Measurements from ENCODE around the gene CMTM4. TPM values are rescaled to one million over a fixed set of nuclear protein-coding genes. Genes with fewer than 3 reads are reported as not detected.

The CMTM4 gene
- total RNA-seq, 1 experiment from 2014 or later: 110 TPM

- intact Hi-C loops (cut with micrococcal nuclease; ENCODE audit: unreplicated experiment): no loop called here
These were observed 9.9 kb upstream of the CMTM4 start for GRCh38 chr16:66706506-66706880.

GRCh38 chr16:66705790-66706505 is 9.4 kb upstream of the CMTM4 start:
- Mint-ChIP-seq H3K36me3 (ENCODE audit: insufficient read depth, unreplicated experiment) (peaks cover 5% of the 10 kb centered on the region), H3K4me1 (ENCODE audit: low read depth, unreplicated experiment) (no peaks in the 10 kb centered on the region), H3K4me3 (ENCODE audit: low read depth, unreplicated experiment) (no peak overlapping the region), H3K27me3 (ENCODE audit: unreplicated experiment) (peaks cover 26% of the 10 kb centered on the region), H3K9me3 (ENCODE audit: low read depth, unreplicated experiment) (no peaks in the 10 kb centered on the region), H3K27ac (ENCODE audit: unreplicated experiment) (no peak overlapping the region)
- intact Hi-C loops (cut with micrococcal nuclease; ENCODE audit: unreplicated experiment): no loop called here
- BruUV-seq (replicated peaks): no TSS peak
- CTCF ChIA-PET: no interaction called here
- TF ChIP-seq, protein P1, sequence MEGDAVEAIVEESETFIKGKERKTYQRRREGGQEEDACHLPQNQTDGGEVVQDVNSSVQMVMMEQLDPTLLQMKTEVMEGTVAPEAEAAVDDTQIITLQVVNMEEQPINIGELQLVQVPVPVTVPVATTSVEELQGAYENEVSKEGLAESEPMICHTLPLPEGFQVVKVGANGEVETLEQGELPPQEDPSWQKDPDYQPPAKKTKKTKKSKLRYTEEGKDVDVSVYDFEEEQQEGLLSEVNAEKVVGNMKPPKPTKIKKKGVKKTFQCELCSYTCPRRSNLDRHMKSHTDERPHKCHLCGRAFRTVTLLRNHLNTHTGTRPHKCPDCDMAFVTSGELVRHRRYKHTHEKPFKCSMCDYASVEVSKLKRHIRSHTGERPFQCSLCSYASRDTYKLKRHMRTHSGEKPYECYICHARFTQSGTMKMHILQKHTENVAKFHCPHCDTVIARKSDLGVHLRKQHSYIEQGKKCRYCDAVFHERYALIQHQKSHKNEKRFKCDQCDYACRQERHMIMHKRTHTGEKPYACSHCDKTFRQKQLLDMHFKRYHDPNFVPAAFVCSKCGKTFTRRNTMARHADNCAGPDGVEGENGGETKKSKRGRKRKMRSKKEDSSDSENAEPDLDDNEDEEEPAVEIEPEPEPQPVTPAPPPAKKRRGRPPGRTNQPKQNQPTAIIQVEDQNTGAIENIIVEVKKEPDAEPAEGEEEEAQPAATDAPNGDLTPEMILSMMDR (IDR thresholded peaks at IDR 0.05; ENCODE audit: unreplicated experiment): no peak
- no peak for DNase-seq

More at GRCh38 chr16:66706506-66706880, 9.9 kb upstream of the CMTM4 start:
- no peaks in the 10 kb centered on the region for H3K9me3 Mint-ChIP-seq (ENCODE audit: low read depth, unreplicated experiment)
- peaks cover 26% of the 10 kb centered on the region for H3K27me3 Mint-ChIP-seq (ENCODE audit: unreplicated experiment)
- no peak overlapping the region for H3K4me3 Mint-ChIP-seq (ENCODE audit: low read depth, unreplicated experiment)
- TF ChIP-seq, protein P1 (IDR thresholded peaks at IDR 0.05; ENCODE audit: unreplicated experiment): no peak
- H3K36me3 Mint-ChIP-seq (ENCODE audit: insufficient read depth, unreplicated experiment): peaks cover 5% of the 10 kb centered on the region
- BruUV-seq (replicated peaks): no TSS peak
- DNase-seq: no peak
- CTCF ChIA-PET: no interaction called here
- H3K4me1 Mint-ChIP-seq (ENCODE audit: low read depth, unreplicated experiment): no peaks in the 10 kb centered on the region
- no peak overlapping the region for H3K27ac Mint-ChIP-seq (ENCODE audit: unreplicated experiment)

- Mint-ChIP-seq H3K36me3 (ENCODE audit: insufficient read depth, unreplicated experiment) (no peaks in the 10 kb centered on the region), H3K4me1 (ENCODE audit: low read depth, unreplicated experiment) (no peaks in the 10 kb centered on the region), H3K27ac (ENCODE audit: unreplicated experiment) (no peak overlapping the region), H3K4me3 (ENCODE audit: low read depth, unreplicated experiment) (no peak overlapping the region), H3K27me3 (ENCODE audit: unreplicated experiment) (peaks cover 26% of the 10 kb centered on the region), H3K9me3 (ENCODE audit: low read depth, unreplicated experiment) (no peaks in the 10 kb centered on the region)
- intact Hi-C loops (cut with micrococcal nuclease; ENCODE audit: unreplicated experiment): no loop called here
- CTCF ChIA-PET: interaction anchor here (0.7 kb wide), 1 partner anchor 32 kb away, joined by 5 read pairs; no protein-coding TSS in a partner anchor
- DNase-seq: no peak
- TF ChIP-seq, protein P1 (IDR thresholded peaks at IDR 0.05; ENCODE audit: unreplicated experiment): no peak
- no TSS peak for BruUV-seq (replicated peaks)
These were observed 7.1 kb upstream of the CMTM4 start for GRCh38 chr16:66703406-66704215.

DNA sequence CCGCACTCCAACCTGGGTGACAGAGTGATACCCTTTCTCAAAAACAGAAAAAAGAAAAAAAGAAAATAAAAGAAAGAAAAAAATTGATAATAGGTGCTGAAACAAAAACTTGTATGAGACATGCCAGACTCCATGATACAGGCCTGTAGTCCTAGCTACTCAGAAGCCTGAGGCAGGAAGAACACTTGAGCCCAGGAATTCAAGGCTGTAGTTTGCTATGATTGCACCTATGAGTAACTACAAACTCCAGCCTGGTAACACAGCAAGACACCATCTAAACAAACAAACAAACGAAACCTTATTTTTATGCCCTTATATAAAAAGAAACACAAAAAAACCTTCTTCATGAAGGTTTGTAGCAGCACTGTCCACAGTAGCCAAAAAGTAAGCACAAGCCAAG is 5.0 kb upstream of the CMTM4 start:
- no TSS peak for BruUV-seq (replicated peaks)
- no peaks in the 10 kb centered on the region for H3K9me3 Mint-ChIP-seq (ENCODE audit: low read depth, unreplicated experiment)
- no peaks in the 10 kb centered on the region for H3K4me1 Mint-ChIP-seq (ENCODE audit: low read depth, unreplicated experiment)
- intact Hi-C loops (cut with micrococcal nuclease; ENCODE audit: unreplicated experiment): no loop called here
- DNase-seq: no peak
- CTCF ChIA-PET: no interaction called here
- H3K4me3 Mint-ChIP-seq (ENCODE audit: low read depth, unreplicated experiment): no peak overlapping the region
- TF ChIP-seq, protein P1 (IDR thresholded peaks at IDR 0.05; ENCODE audit: unreplicated experiment): no peak
- H3K27me3 Mint-ChIP-seq (ENCODE audit: unreplicated experiment): peaks cover 26% of the 10 kb centered on the region
- H3K36me3 Mint-ChIP-seq (ENCODE audit: insufficient read depth, unreplicated experiment): peaks cover 8% of the 10 kb centered on the region
- no peak overlapping the region for H3K27ac Mint-ChIP-seq (ENCODE audit: unreplicated experiment)

All from Calu3 (cell line).